Raji (cell line): ENCODE measurements around the gene CCDC183.

Experiments used
- POLR2A ChIP-seq: IDR thresholded peaks from 2 replicates; pipeline ENCODE4 v1.6.1; 2011; ENCODE audit warnings: low read depth, low read length, control low read depth; ENCODE audit not compliant: insufficient read depth

The CCDC183 gene

DNA sequence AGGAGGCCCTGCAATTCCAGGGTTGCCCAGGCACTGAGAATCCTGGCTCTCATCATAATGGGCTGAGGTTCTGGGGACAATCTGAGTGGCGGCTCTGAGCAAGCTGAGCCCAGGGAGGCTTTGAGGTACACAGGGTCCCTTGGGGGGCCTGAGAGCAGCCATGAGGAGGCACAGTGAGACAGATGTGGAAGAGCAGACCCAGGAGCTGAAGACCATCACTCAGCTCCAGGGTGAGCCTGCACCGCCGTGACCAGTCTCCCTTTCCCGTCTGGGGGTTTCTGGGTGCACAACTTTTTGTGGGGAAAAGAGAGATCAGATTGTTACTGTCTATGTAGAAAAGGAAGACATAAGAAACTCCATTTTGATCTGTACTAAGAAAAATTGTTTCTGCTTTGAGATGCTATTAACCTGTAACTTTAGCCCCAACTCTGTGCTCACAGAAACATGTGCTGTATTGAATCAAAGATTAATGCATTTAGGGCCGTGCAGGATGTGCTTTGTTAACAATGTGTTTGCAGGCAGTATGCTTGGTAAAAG is at the start of gene CCDC183:
TSS of gene CCDC183 (plus strand) at position 101 of the 537 bp plus-strand sequence. CDS start at position 161, 60 bp downstream.
- no peak for TF ChIP-seq POLR2A

DNA sequence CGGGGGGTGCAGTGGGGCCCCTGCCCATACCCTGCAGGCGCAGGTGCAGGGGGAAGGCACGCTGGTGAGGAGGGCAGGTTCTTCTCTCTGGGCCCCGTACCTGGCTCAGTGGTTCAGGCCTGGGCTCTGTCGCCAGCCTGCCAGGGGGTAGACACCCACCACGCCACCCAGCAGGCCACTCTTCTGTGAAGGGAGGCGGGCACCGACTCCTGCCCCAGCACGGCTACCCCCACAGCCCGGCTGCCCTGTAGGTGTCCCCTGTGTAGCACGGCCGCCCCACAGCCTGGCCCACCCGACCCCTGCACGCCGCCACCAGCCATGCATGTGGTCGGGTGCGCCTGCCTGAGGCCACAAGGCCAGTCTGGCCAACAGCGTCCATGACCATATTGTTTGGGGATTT is 49.5 kb upstream of the CCDC183 start:
- no peak for TF ChIP-seq POLR2A

DNA sequence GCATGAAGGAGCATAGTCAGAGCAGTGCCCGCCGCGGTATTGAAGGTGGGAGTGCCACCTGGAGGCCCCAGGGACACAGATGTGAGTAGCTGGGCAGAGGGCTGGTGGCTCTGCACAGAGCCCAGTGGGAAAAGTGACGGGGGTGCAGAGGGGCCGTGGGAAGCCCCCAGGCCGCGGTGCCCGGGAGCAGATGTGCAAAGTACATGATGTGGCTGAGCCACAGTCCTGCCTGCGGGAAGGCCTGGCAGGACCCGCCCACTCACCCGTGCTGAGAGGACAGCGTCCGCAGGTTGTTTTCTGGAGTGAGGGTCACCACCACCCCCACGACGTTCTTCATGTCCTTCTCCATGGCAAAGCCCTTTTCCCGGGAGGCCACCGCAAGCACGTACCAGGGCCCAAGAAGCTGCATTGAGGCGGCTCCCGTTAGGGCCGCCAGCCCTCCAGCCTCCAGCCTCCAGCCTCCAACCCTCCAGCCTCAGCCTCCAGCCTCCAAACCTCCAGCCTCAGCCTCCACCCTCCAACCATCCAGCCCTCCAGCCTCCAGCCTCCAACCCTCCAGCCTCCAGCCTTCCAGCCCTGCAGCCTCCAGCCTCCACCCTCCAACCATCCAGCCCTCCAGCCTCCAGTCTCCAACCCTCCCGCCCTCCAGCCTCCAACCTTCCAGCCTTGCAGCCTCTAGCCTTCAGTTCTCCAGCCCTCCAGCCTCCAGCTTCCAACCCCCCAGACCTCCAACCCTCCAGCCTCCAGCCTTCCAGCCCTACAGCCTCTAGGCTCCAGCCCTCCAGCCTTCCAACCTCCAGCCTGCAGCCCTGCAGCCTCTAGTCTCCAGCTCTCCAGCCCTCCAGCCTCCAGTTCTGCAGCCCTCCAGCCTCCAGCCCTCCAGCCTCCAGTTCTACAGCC is 48.7 kb upstream of the CCDC183 start:
- no peak for TF ChIP-seq POLR2A

DNA sequence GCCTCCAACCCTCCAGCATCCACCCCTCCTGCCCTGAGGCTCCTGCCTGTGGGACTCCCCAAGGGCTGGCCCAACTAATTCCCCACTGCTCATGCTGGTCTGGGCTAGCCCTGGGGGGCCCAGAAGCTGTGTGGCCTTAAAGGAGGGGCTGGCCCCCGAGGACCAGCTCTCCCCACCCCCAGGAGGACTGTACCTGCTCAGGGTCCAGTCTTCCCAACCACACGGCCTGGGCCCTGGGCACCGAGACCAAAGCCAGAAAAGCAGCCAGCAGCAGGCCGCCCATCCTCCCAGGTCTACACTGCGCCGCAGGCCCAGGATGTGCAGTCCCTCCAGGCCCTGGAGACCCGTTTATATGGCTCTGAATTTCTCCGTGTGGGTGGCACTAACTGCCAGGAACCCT is 47.9 kb upstream of the CCDC183 start, which contains the start of gene LCN6:
TSS of gene LCN6 (minus strand) at position 325 of the 400 bp plus-strand sequence. CDS start at position 283, 42 bp downstream.
- no peak for TF ChIP-seq POLR2A

DNA sequence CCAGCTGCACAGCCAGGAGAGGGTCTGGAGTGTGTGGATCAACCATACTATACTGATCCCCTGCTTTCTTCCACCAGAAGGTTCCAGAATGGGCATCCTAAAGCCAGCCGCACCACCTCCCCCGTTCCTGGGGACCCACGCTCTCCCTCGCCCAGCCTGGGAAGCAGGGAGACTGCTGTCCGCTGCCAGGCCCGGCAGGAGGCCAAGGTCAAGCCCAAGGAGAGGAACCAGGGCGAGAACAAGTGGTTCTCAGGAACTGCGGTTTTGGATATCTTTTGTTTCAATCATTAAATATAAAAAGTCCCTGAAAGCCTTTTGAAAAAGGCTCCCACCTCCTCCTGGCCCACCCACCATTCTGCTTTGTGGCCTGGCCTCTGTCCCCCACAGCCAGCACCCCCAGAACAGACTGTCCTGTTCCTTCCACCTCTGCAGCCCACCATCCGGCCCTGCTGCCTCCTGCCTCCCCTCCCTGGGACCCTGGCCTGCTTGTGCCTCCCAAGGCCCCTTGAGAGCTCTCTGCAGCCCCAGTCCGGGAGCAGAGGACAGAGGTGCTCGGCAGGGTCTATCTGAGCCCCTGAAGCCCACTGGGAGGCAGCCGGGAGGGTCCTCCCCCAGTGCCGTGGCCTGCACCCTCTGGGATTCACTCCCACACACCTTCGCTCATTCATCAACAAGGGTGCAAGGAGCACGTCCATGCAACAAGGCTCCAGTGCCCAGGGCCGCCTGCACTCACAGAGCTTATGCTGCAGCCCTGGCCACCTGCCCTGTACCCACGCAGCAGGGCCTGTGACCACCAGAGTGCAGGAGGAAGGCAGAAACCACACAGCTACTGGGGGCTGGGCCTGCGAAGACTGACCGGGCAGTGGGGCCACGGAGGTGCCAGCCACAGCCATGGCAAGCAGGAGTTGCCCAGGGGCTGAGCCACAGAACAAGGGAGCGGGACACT is 47.2 kb upstream of the CCDC183 start:
- TF ChIP-seq POLR2A = no peak

DNA sequence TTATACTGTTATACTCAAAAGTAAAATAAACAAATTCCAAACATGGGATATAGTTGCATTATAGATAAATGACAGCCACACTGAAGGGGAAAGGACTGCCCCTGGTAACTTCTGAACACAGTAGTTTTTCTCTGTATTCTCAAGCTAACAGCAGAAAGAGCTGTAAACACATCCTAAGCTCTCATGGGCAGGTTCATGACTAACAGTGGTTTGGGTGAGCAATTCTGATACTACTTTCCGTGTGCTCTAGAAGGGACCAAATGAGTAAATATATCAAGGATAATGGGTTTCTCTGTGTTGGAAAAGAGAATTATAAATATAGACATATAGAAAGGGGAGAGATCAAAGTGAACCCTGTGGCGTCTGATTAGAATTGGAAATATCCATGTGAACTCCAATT is 45.6 kb upstream of the CCDC183 start:
- no peak for TF ChIP-seq POLR2A

DNA sequence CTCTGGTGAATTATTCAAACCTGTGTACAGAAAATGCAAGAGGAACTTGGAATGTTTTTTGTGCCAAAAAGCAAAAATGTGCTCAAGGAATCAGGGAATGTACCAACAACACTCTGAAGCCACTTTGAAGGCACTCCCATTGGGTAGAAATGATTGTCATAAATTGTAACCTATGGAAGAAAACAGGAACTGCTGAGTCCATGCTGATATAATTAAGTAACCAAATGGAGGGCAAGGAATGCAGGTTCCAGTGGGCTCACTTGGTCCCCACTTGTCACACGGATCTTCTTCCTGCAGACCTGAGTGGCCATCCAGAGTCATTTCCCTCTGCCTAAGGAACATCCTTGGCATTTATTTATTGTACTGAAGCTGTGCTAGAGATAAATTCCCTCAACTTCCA is 44.9 kb upstream of the CCDC183 start:
- no peak for TF ChIP-seq POLR2A

DNA sequence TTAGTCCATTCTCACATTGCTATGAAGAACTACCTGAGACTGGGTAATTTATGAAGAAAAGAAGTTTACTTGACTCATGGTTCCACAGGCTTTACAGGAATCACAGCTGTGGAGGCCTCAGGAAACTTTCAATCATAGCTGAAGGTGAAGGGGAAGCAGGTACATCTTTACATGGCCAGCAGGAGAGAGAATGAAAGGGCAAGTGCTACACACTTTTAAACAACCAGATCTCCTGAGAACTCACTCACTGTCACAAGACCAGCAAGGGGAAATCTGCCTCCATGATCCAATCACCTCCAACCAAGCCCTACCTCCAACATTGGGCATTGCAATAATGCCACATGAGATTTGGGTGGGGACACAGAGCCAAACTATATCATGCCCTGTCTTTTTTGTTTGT is 44.3 kb upstream of the CCDC183 start:
- no peak for TF ChIP-seq POLR2A

DNA sequence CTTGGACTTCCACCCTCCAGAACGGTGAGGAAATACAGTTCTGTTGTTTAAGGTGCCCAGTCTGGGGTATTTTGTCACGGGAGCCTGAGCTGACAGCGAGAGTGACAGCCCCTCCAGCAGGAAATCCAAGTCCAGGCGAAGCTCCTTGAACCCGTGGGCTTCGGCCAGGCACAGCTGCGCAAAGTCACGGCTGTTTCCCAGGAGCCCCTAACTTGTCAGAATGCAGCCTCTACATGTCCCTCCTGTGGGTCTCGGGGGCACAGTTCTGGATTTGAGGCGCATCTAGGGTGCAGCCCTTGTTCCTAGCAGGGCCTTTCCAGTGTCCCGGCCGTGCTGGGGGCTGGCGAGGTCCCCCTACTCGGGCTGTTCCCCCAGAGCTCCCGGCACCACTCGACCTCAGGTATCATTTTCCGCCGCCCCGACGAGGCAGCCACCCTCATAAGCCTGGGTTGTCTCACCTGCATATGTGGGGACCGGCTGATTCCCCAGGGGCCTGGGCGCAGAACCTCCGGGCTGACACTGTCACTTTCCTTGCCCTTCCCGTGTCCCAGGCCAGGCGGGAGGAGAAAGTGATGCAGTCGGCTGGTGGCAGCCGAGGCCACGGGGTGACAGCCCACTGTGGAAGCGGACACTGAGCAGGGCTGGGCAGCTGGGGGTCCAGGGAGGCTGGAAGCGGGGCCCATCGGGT is 42.6 kb upstream of the CCDC183 start:
- no peak for TF ChIP-seq POLR2A

DNA sequence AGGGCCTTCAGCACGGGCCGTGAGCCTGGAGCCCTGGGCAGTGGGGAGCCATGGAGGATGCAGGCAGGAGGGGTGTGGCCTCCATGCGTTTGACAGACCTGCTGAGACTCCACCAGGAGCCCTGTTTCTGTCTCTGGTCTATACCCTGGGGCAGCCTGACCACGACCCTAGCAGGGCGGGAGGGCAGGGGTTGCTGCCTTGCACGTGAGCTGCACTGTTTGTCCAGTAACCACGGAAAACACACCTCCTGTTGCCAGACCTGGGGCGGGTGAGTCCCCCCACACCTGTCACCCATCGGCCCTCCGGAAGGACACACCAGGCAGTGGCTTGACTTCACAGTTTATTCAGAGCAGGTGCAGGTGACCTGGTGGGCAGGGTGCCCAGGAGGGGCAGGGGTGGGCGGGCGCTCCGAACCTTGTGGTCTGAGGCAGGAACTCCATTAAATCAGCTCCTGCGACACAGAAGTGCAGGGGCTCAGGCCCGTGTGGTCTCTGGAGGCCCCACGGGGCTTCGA is 42.0 kb upstream of the CCDC183 start:
- TF ChIP-seq POLR2A = no peak

DNA sequence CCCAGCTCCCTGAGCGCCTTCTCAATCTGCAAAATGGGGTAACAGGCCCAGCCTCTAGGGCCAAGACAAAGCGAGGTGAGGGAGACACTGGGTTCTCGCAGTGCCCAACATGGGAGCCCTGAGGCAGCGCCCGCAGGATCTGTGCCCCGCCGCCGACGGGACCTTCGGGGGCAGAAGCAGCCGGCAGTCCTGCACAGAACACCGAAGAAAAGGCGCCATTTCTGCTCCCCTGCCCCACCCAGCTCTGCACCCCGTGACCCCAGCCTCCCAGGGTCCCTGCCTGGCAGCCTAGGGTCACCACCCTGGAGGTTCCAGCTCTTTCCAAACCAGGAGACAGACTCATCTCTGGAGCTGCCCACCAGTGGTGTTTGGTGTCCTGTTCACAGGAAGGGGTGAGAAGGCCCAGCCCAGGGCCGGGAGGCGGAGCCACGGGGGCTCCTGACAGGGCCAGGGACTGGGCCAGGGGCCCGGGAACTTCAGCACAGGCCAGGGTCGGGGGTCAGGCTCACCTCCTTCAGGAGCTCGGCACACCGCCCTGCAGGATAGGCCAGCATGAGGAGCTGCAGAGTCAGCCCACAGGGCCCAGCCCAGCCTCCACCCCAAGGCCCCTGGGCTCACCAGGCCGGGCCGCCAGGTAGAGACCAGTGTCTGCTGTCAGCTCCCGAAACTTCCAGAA is 41.4 kb upstream of the CCDC183 start:
- TF ChIP-seq POLR2A = no peak

DNA sequence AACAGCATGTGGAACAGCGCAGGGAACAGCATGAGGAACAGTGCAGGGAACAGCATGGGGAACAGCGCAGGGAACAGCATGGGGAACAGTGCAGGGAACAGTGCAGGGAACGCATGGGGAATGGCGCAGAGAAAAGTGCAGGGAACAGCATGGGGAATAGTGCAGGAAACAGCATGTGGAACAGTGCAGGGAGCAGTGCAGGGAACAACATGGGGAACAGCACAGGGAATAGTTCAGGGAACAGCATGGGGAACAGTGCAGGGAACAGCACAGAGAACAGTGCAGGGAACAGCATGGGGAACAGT is 40.1 kb upstream of the CCDC183 start:
- no peak for TF ChIP-seq POLR2A

DNA sequence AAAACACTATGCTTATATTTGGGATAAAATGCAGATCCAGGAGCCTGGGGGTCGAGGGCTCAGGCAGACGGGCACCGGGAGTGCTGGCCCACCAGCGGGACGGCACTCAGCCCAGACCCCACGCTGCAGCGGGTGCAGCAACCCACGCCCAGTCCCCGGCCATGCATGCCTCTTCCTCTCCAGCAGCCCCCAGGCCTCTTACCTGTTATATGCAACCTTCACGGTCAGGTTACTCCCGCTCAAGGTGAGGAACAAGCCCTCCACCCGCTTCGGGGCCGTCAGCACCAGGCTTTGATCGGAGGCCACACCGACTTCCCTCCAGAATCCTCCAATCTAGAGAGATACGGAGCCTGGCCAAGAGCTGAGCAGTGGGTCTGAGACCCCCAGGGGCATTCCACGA is 39.3 kb upstream of the CCDC183 start:
- TF ChIP-seq POLR2A = no peak

DNA sequence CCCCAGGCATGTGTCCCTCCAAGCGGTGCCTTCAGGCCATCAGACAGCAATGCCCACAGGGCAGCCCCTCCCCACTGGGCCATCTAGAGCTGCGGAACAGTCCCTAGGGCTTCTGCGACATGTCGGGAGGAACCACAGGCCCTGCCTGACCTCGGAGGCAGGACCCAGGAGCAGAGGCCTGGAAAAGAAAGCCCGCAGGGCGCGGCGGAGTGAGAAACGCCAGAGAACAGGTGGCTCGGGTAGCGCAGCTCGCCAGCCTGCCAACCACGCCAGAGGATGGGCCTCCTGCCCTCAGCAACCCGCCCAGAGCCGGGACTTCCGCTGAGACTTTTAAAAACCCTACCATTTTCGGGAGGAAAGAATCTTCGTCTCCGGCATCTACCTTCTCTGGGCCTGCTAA is 38.8 kb upstream of the CCDC183 start:
- TF ChIP-seq POLR2A = no peak
